Omental fat pad (tissue), 4 donors: ENCODE results near the gene CDC42EP4. TPM values are rescaled to one million over a fixed set of nuclear protein-coding genes. Genes with fewer than 3 reads are reported as not detected.

Source experiments
- ATAC-seq: fragments of 150-250 bp; one replicate; pipeline ENCODE4 v1.9.1; 2016; ENCODE audit warnings: mild to moderate bottlenecking, moderate library complexity; ENCODE audit not compliant: low FRiP score
- DNase-seq: peaks from one replicate; pipeline ENCODE4 v3.0.0-alpha.2; 2019; ENCODE audit warnings: low spot score
- CTCF ChIP-seq, 3 donors: fragments of 450-650 bp; IDR thresholded peaks; one replicate each; pipeline ENCODE4 v1.5.1; 2016 to 2017; ENCODE audit warnings: antibody characterized with exemption in 3 of 3, mild to moderate bottlenecking in 3 of 3, moderate library complexity in 2 of 3
- total RNA-seq, 4 donors: library from RNA; depleted of rRNA; stranded (reverse); fragments of >200 nt; gene quantifications; one replicate each; pipeline ENCODE4 v1.1.0, GENCODE V29; 2016

Gene CDC42EP4
- total RNA-seq, 4 donors from 2014 or later: 137 to 224 (median 181) TPM

GRCh38 chr17:73284906-73285602 lies 26.7 kb downstream of the CDC42EP4 start:
- no peak for TF ChIP-seq CTCF (IDR thresholded peaks at IDR 0.05)
- DNase-seq (no peak), ATAC-seq (no peak)

- DNase-seq (no peak), ATAC-seq (no peak)
- no peak for TF ChIP-seq CTCF (IDR thresholded peaks at IDR 0.05)
Measured at GRCh38 chr17:73284354-73284753, 27.4 kb downstream of the CDC42EP4 start.

- no peak for TF ChIP-seq CTCF (IDR thresholded peaks at IDR 0.05)
- DNase-seq: no peak
- no peak for ATAC-seq
Measured at GRCh38 chr17:73283841-73284282, 27.9 kb downstream of the CDC42EP4 start.

- ATAC-seq (no peak), DNase-seq (no peak)
- TF ChIP-seq CTCF (IDR thresholded peaks at IDR 0.05): no peak
Measured at GRCh38 chr17:73283250-73283649, 28.6 kb downstream of the CDC42EP4 start.

GRCh38 chr17:73282629-73283028 lies 29.2 kb downstream of the CDC42EP4 start:
- no peak for DNase-seq
- ATAC-seq: no peak
- TF ChIP-seq CTCF (IDR thresholded peaks at IDR 0.05): no peak

- TF ChIP-seq CTCF (IDR thresholded peaks at IDR 0.05): no peak
- ATAC-seq: no peak
Measured at GRCh38 chr17:73281928-73282327, 29.9 kb downstream of the CDC42EP4 start.

GRCh38 chr17:73280191-73280590 lies 31.6 kb downstream of the CDC42EP4 start:
- no peak for DNase-seq
- no peak for ATAC-seq
- TF ChIP-seq CTCF (IDR thresholded peaks at IDR 0.05): no peak

More at GRCh38 chr17:73281928-73282327, 29.9 kb downstream of the CDC42EP4 start:
- no peak for DNase-seq
